PC-9 (cell line): ENCODE data around the gene IL1RL1.

ENCODE experiments used
- EZH2 ChIP-seq: fragments of 200-600 bp; sonication (generic); IDR thresholded peaks from 2 replicates; pipeline ENCODE4 v1.8.0; 2017; ENCODE audit warnings: antibody characterized with exemption, low read depth
- TF ChIP-seq, protein P1 (sequence below): fragments of 200-600 bp; sonication (generic); conservative IDR thresholded peaks from 2 replicates; pipeline ENCODE4 v1.6.1; 2017; ENCODE audit warnings: mixed run types, antibody characterized with exemption, mild to moderate bottlenecking, moderate library complexity

GRCh38 chr2:102369866-102370265 lies 58.5 kb downstream of the IL1RL1 start:
- TF ChIP-seq, protein P1, sequence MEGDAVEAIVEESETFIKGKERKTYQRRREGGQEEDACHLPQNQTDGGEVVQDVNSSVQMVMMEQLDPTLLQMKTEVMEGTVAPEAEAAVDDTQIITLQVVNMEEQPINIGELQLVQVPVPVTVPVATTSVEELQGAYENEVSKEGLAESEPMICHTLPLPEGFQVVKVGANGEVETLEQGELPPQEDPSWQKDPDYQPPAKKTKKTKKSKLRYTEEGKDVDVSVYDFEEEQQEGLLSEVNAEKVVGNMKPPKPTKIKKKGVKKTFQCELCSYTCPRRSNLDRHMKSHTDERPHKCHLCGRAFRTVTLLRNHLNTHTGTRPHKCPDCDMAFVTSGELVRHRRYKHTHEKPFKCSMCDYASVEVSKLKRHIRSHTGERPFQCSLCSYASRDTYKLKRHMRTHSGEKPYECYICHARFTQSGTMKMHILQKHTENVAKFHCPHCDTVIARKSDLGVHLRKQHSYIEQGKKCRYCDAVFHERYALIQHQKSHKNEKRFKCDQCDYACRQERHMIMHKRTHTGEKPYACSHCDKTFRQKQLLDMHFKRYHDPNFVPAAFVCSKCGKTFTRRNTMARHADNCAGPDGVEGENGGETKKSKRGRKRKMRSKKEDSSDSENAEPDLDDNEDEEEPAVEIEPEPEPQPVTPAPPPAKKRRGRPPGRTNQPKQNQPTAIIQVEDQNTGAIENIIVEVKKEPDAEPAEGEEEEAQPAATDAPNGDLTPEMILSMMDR = no peak
- no peak for TF ChIP-seq EZH2
